ENCODE data around the gene CABP1. TPM values are rescaled to one million over a fixed set of nuclear protein-coding genes. Genes with fewer than 3 reads are reported as not detected.
"Not testable (repeated sequence)": the region's sequence is repeated elsewhere in the genome, so short reads cannot be mapped to it uniquely, and the experiment has no call there.

CABP1 gene
- 5.5 TPM for total RNA-seq
- long read RNA-seq, partial matches to known transcripts: 0 of 4 reads
- long read RNA-seq, other reads (novel, unspliced or antisense): 2 of 4 reads

DNA sequence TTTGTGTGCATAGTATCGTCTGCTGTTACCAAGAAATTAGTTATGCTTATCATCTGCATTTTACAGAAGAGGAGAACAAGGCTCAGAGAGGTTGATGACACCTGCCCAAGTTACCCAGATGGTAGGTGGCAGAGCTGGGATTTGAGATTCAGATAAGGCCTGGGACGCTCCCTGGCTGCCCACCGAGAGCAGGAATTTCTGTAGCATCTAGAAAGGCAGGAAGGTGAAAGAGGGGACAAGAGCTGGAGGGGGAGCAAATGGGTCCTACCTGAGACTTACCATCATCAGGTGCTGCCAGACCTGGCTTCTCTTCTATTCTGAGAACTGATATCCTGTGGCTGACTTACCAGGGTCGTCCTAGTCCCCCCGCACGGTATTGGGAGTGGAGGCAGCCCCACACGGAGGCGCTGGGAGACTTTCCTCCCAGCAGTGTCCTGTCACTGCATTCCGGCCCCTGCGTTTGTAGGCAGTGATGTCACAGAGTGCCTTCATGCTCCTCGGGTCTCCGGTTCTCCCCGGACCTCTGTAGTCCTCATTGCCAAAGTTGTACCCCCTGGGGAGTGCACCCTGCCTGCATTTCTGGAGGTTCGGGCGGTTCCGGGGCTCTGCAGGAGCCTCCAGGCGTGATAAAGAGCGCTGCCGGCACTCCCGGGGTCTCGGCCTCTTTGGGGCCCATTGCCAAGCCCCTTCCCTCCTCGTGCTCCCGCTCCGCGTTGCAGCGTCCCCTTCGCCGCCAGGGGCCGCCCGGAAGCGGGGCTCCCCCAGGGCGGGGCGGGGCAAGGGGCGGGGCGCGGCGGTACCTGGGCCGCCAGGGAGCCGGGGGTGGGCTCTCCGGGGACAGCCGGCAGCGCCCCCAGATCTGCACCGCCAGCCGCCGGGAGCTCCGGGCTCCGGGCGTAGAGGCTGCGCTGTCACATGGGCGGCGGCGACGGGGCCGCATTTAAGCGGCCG lies at the start of gene CABP1:
Gene CABP1, plus strand, starts transcription at position 856 of the 951 bp plus-strand sequence. Its CDS starts 60 bp downstream, at position 916.
- DNase-seq (ENCODE audit: missing footprints) (no peak), ATAC-seq (peak; percentile 60)
- intact Hi-C loops (cut with DNase I): no loop called here

DNA sequence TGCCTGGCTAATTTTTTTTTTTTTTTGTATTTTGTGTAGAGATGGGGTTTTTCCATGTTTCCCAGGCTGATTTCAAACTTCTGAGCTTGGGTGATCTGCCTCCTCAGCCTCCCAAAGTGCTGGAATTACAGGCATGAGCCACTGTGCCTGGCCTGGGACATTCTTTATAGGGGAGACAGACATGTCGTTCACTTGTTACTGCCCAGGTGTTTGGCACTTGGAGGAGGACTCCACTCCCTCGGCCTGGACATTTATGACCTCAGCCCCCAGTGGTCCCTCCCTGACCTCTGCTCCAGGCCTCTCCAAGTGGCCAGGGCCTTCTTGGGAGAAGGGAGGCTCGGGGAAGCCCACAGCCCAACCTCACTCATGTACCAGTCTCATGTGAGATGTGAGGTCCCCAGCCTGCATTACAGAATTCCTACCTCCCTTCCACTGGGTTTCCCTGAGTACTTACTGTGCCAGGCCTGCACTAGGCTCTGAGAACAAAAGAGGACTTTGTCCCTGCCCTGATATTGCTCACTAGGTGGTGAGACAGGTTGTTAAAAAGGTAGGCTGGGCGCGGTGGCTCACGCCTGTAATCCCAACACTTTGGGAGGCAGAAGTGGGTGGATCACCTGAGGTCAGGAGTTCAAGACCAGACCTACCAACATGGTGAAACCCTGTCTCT lies 49.6 kb upstream of the CABP1 start:
- intact Hi-C loops (cut with DNase I): no loop called here
- ATAC-seq (no peak), DNase-seq (ENCODE audit: missing footprints) (no peak)

DNA sequence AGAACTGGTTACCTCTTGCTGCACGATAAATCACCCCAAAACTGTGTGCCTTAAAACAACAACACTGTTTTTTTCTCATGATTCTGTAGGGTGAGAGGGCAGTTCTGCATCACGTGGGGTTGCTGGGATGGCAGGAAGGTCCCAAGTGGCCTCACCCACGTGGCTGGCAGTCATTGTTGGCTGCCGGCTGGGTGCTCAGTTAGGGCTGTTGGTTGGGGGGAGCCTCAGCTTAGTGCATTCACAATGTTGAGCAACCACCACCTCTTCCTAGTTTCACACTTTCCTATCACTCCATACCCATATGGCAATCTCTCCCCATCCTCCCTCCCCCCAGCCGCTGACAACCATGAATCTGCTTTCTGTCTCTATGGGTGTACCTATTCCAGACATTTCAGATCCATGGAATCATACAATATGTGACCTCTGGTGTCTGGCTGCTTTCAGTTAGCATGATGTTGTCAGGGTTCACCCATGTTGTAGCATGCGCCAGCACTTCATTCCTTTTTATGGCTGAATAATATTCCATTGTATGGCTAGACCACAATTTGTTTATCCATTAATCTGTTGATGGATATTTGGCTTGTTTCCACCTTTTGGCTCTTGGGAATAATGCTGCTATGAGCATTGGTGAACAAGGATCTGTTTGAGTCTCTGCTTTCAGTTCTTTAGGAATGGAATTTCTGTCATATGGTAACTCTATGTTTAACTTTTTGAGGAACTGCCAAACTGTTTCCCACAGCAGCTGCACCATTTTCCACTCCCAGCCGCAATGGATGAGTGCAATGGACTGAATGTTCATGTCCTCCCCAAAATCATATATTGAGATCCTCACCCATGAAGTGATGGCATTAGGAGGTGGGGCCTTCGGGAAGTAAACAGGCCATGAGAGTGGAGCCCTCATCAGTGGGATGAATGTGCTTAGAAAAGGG lies 48.0 kb upstream of the CABP1 start:
- no peak for ATAC-seq
- no peak for DNase-seq (ENCODE audit: missing footprints)
- intact Hi-C loops (cut with DNase I): no loop called here

DNA sequence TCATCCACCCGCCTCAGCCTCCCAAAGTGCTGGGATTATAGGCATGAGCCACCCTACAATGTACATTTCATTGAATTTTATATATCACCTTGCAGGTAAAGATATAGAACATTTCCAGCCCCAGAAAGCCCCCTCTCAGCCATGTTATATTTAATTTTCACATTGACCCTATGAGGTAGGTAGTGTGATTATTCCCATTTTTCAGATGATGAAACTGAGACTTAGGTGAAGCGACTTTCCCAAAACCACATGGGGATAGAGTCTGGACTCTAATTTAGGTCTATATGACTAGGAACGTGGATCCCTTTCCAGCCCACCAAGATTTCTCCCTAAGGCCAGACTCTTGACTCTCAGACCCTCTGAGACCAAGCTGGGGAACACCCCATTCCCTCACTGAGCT lies 43.5 kb upstream of the CABP1 start:
- ATAC-seq (no peak), DNase-seq (ENCODE audit: missing footprints) (no peak)
- intact Hi-C loops (cut with DNase I): no loop called here

DNA sequence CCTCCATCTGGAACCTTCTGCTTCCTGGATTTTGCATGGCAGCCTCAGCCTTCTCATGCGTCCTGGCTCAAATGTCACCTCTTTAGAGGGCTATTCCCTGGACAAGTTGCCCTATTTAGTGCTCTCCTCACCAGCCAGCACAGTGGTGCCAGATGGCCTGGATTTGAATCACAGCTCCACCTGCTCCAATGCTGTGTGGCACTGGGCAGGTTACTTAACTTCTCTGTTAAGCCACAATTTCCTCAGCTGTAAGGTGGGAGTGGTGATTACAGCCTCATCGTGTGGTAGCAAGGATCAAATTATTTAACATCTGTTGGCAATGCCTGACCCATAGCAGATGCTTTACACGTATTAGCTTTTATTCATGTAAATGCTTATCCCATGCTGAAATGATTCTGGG lies 42.6 kb upstream of the CABP1 start:
- DNase-seq (ENCODE audit: missing footprints) (no peak), ATAC-seq (no peak)
- intact Hi-C loops (cut with DNase I): no loop called here

DNA sequence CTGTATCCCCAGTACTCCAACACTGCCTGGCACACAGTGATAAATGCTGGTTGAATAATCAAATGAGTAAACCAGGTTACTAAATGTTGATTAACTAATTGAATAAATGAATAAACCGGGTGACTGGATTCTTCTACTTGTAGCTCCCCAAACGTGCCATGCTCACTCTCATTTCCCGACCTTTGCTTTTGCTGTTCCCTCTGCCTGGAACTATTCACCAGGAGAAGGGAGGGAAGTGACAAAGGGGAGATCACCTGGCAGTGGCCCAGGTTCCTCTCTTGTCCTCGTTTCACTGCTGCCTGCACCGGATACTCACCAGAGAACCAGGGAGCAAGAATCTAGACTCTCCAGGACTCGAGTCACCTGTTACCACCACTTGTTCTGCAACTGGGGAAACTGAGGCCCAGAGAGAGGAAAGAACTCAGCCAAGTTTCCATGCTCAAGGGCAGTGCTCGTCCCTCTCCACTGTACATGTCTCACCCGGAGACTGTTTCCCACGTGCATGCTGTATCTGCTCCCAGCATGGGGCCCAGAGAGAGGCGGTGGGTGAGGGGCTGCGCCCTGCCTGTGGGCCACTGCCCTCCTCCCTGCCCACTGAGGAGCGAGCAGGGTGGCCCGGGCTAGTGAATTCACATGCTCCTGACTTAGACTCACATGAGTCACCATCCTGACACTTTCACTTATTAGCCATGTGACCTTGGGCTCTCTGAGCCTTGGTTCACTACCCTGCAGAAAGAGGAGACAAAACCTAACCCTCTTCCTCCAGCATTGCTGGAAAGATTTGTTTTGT lies 41.6 kb upstream of the CABP1 start:
- intact Hi-C loops (cut with DNase I): no loop called here

DNA sequence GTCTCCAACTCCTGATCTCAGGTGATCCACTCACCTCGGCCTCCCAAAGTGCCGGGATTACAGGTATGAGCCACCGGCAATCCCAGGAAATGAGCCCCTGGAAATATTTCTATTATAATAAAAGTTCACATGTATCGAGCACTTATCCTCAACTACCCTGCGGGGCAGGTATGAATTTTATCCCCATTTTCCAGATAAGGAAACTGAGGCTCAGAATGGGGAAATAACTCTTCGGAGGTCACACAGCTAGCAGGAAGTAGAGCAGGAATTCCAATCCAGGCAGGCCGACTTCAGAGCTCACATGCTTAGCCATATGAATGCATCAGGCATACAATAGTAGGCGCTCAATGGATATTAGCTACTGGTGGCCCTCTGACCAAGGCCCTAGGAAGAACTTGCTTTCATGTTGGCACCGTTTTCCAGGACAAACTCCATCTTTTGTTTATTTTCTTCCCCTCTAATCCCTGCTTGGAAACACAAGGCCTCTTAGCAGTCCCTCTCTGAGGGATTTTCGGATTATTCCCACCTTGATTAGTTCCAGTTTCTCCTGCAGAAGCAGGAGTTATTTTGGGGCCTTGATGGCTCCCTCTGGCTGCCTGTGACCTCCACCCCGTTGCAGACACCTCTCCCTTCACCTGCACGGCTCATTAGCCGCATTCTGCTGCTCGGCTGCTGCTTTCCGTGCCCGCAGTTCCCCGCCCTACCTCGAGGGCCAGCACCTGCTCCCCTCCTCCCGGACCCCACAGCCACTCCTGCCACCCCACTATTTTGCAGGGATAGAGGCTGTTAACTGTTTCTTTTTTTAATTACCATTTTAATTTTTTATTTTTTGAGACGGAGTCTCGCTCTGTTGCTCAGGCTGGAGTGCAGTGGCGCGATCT lies 40.5 kb upstream of the CABP1 start:
- no peak for DNase-seq (ENCODE audit: missing footprints)
- no peak for ATAC-seq
- intact Hi-C loops (cut with DNase I): no loop called here

More for the DNA sequence above, 41.6 kb upstream of the CABP1 start:
- ATAC-seq (peak; percentile 34), DNase-seq (ENCODE audit: missing footprints) (no peak)

DNA sequence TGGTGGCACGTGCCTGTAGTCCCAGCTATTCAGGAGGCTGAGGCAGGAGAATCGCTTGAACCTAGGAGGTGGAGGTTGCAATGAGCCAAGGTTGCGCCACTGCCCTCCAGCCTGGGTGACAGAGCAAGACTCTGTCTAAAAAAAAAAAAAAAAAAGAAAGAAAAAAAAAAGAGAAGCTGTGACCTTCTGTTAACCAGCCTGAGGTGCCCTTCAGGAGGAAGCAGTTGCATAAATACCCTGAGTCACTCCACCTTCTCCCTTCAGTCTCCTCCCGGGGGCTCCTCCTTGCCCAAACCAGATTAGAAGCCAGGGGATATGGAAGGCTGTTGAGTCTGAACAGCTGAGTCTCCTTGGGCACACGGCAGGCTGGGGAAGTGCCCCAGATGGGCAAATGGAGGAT lies 38.0 kb upstream of the CABP1 start:
- ATAC-seq; intact Hi-C loops (cut with DNase I); DNase-seq (ENCODE audit: missing footprints): not testable (repeated sequence)

DNA sequence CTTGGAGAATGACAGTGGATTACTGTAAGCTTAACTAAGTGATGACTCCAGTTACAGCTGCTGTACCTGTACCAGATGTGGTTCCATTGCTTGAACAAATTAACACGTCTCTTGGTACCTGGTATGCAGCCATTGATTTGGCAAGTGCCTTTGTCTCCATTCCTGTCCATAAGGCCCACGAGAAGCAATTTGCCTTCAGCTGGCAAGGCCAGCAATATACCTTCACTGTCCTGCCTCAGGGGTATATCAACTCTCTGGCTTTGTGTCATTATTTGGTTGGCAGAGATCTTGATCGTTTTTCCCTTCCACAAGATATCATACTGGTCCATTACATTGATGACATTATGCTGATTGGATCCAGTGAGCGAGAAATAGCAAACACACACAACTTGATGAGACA lies 29.9 kb upstream of the CABP1 start:
- no peak for ATAC-seq
- no peak for DNase-seq (ENCODE audit: missing footprints)
- intact Hi-C loops (cut with DNase I): no loop called here

DNA sequence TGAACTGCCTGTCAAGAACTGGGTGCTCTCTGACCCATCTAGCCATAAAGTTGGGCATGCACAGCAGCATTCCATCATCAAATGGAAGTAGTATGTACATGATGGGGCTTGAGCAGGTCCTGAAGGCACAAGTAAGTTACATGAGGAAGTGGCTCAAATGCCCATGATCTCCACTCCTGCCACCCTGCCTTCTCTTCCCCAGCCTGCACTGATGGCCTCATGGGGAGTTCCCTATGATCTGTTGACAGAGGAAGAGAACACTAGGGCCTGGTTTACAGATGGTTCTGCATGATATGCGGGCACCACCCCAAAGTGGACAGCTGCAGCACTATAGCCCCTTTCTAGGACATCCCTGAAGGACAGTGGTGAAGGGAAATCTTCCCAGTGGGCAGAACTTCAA lies 28.9 kb upstream of the CABP1 start:
- intact Hi-C loops (cut with DNase I); ATAC-seq; DNase-seq (ENCODE audit: missing footprints): not testable (repeated sequence)

DNA sequence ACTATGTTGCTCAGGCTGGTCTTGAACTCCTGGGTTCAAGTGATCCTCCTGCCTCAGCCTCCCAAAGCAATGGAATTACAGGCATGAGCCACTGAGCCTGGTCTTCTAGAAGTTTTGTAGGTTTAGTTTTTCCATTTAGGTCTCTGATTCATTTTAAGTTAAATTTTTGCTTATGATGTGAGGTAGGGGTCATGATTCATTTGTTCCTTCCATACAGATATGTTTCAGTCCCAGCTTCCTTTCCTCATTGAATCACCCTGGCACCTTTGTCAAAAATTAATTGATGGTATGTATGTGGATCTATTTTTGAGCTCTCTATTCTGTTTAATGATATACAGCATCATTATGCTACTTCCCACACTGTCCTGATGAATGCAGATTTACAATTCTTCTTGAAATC lies 25.6 kb upstream of the CABP1 start:
- ATAC-seq (no peak), DNase-seq (ENCODE audit: missing footprints) (no peak)
- intact Hi-C loops (cut with DNase I): no loop called here

DNA sequence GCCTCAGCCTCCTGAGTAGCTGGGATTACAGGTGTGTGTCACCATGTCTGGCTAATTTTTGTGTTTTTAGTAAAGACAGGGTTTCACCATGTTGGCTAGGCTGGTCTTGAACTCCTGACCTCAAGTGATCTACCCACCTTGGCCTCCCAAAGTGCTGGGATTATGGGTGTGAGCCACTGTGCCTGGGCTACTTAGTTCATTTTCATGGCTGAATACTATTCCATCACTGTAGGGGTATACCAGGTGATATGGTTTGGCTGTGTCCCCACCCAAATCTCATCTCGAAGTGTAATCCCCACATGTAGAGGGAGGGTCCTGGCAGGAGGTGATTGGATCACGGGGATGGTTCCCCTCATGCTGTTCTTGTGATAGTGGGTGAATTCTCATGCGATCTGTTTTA lies 23.2 kb upstream of the CABP1 start:
- DNase-seq (ENCODE audit: missing footprints); intact Hi-C loops (cut with DNase I); ATAC-seq: not testable (repeated sequence)

DNA sequence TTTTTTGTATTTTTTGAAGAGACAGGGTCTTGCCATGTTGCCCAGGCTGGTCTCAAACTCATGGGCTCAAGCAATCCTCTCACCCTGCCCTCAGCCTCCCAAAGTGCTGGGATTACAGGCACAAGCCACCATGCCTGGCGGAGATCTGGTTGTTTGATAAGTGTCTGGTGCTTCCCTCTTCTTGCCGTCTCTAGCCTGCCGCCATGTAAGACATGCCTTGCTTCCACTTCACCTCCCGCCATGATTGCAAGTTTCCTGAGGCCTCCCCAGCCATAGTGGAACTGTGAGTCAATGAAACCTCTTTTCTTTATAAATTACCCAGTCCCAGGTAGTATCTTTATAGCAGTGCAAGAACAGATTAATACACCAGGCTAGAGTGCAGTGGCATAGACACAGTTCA lies 22.7 kb upstream of the CABP1 start:
- ATAC-seq; DNase-seq (ENCODE audit: missing footprints); intact Hi-C loops (cut with DNase I): not testable (repeated sequence)

DNA sequence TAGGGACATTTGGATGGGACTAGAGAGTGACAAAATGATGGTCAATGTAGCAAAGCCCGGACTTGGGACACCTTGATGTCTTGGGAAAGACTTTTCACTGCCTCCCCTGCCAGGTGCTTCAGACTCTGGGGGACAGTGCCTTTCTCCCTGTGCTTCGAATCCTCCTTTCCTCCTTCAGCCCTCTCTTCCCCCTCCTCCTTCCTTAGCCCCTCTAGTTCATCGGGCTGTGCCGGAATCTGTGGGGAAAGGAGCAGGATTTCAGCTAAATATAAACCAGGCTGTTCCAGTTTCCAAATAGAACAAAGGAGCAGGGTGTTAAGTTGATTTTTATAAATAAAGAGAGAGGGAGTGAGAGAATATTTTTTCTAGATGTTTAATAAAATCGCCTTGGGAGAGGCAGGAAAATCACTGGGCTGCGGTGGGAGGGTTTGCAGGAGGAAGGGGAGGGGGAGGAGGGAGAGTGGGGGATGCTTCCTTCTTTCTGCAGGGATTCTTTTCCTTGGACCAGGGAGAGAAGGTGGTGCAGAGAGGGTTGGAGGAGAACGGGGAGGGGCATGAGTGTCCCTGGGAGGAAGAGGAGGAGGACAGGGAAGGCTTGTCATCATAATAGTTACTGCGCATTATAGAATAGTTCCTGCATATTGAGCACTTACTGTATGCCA lies 21.3 kb upstream of the CABP1 start:
- ATAC-seq (no peak), DNase-seq (ENCODE audit: missing footprints) (no peak)
- intact Hi-C loops (cut with DNase I): no loop called here

DNA sequence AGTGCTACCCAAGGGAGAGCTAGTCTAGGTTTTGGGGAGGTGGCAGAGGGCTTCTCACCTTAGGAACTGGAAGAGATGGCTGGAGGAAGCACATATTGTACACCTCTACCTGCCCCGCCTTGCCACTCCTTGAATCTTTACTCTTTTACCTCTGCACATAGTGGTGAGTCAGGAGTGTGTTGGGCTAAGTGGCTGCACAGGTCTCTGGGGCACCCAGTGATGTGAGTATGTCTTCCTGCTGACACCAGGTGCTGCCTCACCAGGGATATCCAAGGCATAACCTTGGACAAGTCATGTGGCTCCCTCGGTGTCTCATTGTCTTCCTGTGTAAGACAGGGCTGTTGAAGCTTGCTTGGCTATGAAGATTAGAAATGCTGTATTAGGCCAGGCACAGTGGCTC lies 19.8 kb upstream of the CABP1 start:
- intact Hi-C loops (cut with DNase I): no loop called here
- ATAC-seq (no peak), DNase-seq (ENCODE audit: missing footprints) (no peak)

DNA sequence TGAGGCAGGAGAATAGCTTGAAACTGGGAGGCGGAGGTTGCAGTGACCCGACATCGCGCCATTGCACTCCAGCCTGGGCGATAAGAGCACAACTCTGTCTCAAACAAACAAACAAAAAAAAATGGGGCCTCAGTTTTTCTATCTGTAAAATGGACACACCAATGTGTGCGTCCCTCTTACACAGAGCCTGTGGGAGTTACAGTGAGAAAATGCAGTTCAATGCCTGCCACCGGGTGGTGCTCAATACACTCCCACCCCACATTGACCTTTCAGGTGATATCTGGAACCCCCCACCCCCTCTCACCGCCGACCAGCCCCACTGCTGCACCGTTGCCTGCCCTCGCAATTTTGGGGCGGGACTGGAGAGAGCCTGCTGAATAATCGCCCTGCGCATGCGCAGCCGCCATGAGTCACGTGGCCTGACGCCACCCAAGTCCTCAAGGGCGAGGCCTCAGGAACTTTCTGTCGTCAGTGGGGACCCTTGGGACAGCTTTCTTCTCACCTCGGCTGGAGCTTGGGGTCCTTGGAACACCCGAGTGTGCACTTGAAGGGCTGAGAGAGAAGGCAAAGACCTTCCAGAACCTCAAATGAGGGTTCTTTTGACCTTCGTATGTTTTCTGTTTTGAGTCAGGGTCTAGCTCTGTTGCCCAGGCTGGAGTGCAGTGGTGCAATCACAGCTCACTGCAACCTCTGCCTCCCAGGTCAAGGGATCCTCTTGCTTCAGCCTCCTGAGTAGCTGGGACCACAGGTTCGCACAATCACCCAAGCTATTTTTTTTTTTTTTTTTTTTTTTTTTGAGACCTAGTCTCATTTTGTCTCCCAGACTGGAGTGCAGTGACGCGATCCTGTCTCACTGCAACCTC lies 14.6 kb upstream of the CABP1 start:
- intact Hi-C loops (cut with DNase I): no loop called here
- no peak for DNase-seq (ENCODE audit: missing footprints)
- ATAC-seq: no peak

Measured in Right ventricle myocardium inferior (tissue), 1 donor.